Left cardiac atrium (tissue), 4 donors: ENCODE data around the gene CXXC1. TPM values are rescaled to one million over a fixed set of nuclear protein-coding genes. Genes with fewer than 3 reads are reported as not detected.
"Not testable (repeated sequence)": the region's sequence is repeated elsewhere in the genome, so short reads cannot be mapped to it uniquely, and the experiment has no call there.

Source experiments
- ATAC-seq, 2 donors: fragments of 200-7000 bp; cut with Tn5 transposase; one replicate each; pipeline ENCODE4 v1.9.1; 2020; ENCODE audit warnings: mild to moderate bottlenecking in 2 of 2, moderate library complexity in 2 of 2
- DNase-seq: peaks from one replicate; pipeline ENCODE4 v3.0.0-alpha.2; 2020
- intact Hi-C, 2 donors: fragments of 100-400 bp; cut with DNase I; formaldehyde crosslinking; loops; one replicate each; pipeline versions ENCODE4 v1.14.1 to v1.15.1; 2022 to 2023
- total RNA-seq, 2 donors: library from RNA; stranded (reverse); fragmentation: NEBNext Ultra II Directional; extraction: Animal tissue kit (Norgen Biotek cat#: 25700); gene quantifications; one replicate each; pipeline ENCODE4 v1.2.1, GENCODE V29; 2021
- donor health status: DM: no; HTN: yes; CAD: no.
- donor health status: DM: no; HTN: yes; CAD: no; lungs with severe emphysema.
- donor health status: DM: yes; HTN: yes; CAD: no.
- donor health status: Dilated cardiomyopathy.

The CXXC1 gene
- total RNA-seq, 2 donors from 2014 or later, result 33.6 to 37.1 TPM

DNA sequence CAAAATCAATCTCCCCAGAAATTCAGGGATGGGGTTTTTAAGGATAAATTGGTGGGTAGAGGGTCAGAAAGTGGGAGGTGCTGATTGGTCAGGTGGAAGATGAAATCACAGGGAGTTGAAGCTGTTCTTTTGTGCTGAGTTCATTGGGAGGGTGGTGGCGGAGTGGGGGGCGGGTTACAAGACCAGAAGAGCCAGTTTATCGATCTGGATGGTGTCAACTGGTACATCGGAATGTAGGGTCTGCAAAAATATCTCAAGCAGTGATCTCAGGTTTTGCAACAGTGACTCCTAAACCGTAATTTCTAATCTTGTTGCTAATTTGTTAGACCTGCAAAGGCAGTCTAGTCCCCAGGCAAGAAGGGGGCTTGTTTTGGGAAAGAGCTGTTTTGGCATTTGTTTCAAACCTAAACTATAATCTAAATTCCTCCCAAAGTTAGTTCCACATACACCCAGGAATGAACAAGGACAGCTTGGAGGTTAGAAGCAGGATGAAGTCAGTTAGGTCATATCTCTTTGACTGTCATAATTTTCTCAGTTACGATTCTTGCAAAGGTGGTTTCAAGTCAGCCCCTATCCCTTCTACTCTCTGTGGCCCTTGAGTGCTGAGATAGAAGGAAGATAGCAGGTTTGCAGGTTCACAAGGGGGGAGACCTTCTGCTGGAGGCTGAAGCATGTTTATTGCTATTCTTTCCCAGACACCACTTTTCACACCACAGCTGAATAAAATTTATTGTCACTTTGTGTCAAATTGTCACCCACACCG is 12.3 kb upstream of the CXXC1 start:
- DNase-seq (no peak), ATAC-seq (no peak)
- intact Hi-C loops, result loop anchor here in 1 of 2 donors (10.0 kb wide), 1 partner anchor 125 kb away; no protein-coding TSS in a partner anchor

DNA sequence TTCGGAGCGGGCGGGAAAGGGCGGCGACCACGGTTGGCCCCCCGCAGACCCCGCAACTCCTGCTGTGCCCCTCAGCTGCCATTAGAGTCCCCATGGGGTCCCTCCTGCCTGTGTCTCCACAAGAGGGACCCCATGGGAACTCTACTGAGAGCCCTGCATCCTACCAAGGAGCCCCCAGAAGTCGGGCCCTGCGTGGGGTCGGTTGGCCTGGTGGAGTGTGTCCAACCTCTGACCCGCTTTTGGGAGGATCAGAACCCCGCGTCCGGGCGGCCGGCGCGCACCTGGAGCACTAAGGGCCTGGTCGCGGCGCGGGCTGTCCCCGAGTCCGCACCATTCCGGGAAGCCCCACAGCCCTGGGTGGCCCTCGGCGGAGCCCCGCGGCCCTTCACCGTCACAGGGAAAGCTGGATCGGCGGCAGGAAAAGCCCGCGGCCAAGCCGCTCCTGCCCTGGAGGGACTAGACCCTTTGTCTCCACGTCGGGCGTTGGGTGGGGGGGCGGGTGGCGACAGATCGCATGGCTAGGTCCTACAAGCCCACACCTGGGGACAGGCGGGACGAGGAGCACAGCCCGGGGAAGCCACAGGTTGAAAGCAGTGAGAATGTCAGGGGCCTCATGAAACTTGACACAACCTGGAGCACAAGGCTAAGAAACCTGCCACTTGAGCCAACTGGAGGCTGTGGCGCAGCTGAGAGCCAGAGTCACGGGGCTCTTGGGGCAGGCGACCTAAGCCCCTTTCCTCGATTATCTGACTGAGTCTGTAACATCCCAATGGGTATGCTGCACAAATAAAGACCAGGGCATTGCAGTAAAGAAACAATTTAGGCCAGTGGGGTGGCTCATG is 11.2 kb upstream of the CXXC1 start:
- DNase-seq (no peak), ATAC-seq (peak; percentile 30 to 31)
- intact Hi-C loops, result no loop called here

DNA sequence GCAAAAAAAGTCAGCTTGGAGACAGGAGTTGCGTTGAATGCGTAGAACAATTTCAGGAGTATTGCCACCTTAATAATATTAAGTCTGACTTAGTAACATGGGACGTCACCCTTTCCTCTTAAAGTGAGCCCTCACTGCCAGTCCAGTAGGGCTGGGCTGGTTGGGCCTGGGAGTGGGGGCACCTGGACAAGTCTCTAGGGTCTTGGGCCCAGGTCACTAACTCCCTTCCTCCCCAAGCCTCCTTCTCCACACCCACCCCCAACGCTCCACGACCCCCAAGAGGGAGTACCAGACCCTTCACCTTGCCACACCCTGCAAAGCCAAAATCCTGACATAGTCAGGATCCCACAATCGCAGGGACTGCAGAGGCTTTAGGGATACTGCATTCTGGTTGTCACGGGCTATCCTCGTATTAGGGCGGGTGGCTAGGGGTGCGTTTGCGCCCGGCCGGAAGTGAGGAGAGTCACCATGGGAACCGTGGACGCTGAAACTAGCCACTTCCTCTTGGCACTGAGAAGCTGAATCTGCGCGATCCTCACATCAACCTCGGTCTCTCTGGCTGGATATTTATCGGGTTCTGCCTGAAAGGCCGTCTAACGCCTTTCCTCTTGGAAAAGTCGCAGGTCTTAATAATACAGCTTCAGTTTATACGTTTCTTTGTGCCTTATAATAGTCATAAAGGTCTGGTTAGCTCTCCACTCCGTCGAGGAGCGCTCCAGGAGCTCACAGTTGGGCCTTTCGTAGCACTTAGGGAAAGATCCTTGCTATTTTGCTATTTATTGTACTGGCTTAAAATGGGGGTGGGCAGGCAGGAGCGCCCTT is 10.3 kb upstream of the CXXC1 start:
- intact Hi-C loops, result no loop called here
- DNase-seq (peak; percentile 87), ATAC-seq (peak; percentile 97 to 98)

DNA sequence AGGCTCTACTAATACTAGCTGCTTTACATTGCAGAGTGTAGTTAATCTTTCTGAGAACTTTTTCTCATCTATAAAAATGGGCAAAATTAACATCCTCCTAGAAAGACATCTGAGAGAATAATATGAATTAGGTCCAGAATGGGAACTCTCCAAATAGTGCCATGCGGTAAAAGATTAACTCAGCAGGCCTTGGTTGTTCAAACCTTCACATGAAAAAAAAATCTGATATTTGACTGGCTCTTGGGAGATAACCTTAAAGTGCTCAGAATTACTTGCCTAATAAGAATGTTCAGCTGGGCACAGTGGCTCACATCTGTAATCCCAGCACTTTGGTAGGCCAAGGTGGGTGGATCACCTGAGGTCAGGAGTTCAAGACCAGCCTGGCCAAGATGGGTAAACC is 5.5 kb upstream of the CXXC1 start:
- intact Hi-C loops, result no loop called here
- DNase-seq (no peak), ATAC-seq (no peak)

DNA sequence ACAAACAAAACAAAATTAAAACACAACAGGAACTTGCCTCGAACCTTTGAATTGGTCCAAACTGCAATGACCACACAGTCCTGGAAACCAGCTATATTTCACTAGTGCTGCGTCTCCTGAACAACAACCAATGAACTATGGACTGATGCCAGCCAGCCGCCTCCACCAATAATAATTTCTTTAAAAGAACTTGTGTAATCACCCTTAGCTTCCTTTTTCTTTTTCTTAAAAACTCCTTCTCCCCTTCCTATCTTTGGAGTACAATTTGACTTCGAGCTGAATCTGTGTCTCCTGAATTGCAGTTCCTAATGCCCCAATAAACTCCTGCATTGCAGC is 1.6 kb upstream of the CXXC1 start:
- intact Hi-C loops, result no loop called here
- DNase-seq, result no peak
- no peak for ATAC-seq

DNA sequence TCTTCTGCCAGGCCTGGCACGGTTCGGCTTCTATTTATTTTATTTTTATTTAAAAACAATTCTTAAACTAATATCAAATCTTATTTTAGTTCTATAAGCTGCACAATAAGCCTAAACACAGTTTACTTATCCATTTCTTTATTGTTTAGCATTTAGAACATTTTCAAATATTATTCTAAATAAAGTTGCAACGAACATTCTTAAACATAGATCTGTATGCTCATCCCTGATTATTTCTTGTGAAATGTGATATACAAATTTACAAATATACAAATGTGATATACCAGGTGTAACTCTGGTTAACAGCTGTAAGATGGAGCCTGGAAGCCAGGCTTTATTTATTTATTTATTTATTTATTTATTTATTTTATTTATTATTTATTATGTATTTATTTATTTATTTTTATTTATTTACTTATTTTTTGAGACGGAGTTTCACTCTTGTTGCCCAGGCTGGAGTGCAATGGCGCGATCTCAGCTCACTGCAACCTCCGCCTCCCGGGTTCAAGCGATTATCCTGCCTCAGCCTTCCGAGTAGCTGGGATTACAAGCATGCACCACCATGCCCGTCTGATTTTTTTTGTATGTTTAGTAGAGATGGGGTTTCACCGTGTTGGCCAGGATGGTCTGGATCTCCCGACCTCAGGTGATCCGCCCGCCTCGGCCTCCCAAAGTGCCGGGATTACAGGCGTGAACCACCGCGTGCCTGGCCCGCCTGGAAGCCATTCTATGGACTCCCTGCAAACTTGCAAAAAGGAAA is 1.0 kb upstream of the CXXC1 start:
- intact Hi-C loops, ATAC-seq, DNase-seq: not testable (repeated sequence)

DNA sequence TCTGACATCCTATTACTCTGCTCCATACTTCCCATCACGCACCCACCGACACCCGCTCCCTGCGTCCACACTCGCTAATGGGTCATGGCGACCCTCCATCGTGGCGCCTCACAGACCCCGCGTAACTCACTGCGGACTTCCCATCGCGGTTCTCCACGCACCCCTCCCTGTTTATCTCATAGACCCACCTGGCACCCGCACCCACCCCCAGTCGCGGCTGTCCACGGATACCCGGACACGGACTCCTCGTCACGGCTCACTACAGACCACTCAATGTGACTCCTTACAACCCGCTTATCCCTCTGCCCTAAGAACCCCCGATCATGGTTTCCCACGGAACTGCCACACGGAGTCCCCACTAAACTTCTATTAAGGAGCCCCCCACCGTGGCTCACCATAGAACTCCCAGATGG is 458 bp downstream of the CXXC1 start:
- peak; percentile 2 to 7 for ATAC-seq
- intact Hi-C loops, result no loop called here
- peak; percentile 34 for DNase-seq

DNA sequence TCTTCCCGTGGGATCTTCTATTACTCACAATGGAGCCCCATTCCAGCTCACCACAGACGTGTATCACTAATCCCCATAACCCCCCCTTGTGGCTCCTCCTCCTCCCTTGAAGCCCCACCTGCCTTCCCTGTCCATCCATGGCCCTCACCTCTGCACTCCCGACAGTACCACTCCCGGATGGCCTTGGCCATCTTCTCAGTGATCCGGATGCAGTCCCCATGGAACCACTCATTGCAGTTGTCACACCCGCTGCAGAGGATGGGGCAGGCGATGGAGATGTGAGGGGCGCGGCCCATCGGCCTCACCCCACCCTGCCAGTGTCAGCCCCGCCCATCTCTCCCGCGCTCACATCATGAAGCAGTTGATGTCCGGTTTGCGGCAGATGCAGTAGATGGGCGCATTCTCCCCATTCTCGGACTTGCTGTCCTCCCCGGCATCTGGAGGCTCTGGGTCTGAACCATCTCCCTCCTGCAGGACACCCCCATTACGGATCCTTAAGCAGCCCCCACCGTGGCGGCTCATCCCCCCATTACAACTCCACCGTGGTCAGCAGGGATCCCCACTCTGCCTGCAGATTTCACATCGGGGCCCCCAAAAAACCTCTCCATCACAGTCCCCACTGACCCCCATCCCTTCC is 983 bp downstream of the CXXC1 start:
- DNase-seq (peak; percentile 48), ATAC-seq (no peak)
- intact Hi-C loops, result no loop called here

DNA sequence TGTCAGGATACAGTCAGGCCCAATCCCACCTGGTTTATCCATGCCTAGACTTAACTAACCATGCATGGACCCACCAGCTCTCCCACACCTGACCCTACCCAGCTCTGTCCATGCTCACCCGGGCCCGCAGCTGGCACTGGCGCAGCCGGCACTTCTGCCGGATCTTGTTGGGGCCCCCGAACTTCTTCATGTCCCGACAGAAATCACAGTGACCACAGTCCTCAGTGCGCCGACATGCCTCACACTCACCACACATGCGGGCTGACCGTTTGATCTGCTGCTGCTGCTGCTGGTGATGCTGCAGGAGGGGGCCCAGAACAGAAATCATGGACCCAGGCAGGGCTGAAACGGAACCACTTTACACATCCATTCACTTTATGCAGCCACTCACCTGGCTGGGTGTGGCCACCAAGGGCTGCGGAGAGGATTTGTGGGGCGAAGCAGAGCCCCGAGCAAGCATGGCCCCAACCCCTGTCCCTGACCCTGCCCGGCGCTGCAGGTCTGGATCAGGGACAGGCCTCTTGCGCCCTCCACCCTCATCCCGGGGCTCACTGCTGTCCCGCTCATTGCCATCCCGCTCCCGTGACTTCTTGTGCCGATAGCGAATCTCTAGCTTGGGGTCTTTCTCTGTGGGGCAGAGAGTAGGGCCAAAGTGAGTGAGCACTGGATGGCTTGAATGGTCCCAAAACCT is 1.7 kb downstream of the CXXC1 start:
- no peak for DNase-seq
- ATAC-seq, result no peak
- intact Hi-C loops, result no loop called here

DNA sequence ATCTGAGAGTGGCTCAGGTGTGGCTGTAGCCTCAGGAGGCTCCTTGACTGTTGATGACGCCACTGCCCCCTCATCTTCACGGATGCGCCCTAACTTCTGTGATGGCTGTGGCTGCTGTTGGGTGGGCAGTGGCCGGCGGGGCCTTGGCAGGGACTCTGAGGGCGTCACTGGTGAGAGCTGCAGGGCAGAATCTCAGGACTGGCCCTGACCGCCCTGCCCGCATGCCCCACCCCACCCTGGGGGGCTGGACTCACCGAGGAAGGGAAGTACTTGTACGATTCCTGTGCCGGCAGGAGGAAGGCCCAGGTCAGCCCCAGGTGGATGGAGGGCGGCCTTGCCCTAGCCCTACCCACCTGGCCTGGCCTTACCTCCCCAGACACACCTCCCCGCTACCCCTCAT is 2.4 kb downstream of the CXXC1 start:
- DNase-seq (no peak), ATAC-seq (no peak)
- intact Hi-C loops, result no loop called here

DNA sequence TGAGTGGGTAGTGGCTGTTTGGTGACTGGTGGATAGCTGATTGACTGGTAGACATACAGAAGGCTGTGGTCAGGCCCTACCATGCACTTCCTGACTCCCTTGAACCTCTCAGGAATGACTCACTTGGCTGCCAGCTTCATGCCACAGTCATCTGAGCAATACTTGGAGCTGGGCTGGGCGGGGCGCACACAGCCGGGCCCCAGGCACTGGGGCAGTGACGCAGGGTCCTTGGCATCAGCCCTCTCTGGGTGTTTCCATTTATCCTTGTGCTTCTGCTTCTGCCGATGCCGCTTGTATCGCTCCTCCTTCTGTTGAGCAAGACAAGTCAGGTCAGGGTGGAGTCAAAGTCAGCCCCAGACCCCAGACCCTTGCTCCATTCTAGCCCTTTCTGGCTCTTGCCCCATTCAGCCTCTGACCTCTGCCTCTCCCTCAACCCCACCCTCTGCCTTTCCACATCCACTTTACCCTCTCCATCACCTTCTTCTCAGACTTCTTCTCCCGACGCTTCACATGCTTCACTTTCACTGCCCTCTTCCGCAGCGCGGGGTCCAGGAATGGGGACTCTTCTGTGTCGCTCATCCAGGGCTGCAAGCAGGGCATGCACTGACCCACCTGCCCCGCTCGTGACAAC is 3.1 kb downstream of the CXXC1 start:
- intact Hi-C loops, result no loop called here
- DNase-seq, result no peak
- ATAC-seq, result no peak

DNA sequence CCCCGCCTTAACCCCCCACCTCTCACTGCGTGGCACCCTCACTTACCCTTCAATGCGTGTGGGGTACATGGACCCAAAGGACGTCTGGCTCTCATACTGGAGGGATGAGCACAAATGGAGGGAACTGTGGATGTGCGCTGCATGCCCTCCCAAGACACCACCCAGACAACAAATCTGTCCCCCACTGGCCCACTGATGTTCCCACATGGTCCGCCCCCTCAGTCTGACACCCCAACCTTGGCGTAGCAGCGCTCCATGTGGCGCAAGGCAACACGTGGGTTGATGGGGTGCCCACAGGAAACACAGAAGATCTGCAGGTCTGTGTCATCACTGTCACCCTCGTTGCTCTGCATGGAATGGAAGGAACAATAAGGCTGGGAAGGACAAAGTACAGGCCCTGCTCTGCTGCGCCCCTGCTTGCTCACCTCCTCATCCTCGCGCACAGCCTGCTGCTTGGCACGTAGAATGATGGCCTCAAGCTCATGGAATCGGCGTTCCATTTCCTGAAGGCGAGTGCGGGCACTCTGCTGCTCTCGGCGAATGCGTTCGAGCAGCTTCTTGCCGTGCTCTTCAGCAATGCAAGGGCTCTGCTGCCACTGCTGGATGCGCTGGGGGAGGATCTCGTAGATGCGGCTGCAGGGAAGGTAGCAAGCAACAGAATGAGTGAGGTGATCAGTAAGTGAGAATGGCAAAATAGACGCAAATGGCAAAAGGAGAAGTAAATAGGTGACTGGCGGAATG is 3.9 kb downstream of the CXXC1 start:
- DNase-seq (no peak), ATAC-seq (no peak)
- intact Hi-C loops, result no loop called here

DNA sequence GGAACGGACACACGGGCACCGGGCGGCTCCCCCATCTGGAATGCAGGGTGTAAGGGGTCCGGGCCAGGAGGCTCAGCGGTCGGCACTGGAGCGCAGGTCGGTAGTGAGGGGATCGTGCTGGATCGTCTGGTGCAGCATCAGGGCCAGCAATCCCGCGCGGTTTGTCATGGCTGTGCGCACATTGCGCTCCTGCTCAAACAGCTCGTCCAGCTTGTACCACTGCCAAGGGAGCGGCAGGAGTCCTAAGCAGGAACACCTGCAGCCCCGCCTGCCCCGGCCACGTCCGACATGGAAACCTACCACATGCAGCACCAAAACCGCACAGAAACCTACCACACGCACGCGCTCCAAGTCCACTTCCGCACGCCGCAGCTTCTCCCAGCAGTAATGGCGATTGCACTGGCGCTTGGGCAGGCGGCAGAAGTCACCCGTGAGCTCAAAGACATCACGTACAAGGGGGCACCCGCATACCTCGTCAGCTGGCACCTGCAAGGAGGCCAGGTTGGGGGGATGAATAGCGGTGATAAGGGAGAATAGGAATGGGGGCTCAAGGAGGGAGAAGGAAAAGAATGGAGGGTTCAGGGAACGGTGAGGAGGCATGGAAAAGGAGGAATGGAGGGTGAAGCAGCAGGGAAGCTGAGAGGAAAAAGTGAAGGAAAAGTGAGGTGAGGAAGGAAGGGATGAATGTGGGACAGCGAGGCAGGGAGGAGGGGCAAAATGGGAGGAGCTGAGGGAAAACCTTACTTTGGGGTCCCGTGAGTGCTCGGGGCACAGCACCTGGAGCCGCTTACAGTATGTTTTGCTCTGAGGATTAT is 4.8 kb downstream of the CXXC1 start:
- DNase-seq (peak; percentile 42), ATAC-seq (no peak)
- intact Hi-C loops, result no loop called here

DNA sequence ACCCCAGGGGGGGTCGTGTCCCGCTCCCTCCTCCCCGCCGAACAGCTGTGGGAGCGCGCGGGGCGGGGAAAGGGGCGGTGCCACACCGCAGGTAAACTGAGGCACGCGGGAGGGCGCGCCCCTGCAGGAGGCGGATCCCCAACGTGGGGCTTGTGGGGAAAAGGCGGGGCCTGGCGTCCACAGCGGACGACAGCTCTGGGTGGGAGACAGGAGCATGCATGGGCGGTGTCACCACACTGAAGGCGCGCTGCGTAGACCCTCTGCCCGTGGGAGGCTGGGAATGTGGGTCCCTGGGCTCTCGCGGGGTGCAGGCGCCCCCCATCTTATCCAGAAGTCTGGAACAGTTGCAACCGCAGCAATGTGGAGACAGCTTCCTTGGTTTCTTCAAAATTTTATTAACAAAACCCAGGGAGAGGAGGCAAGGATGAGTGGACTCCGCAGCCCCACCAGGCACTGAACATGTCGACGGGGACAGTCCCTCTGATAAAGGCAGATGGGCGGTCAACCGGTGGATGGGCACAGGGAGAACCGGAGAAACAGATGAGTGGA is 5.4 kb downstream of the CXXC1 start:
- peak in 1 of 2 donors; percentile 0 for ATAC-seq
- intact Hi-C loops, result no loop called here

DNA sequence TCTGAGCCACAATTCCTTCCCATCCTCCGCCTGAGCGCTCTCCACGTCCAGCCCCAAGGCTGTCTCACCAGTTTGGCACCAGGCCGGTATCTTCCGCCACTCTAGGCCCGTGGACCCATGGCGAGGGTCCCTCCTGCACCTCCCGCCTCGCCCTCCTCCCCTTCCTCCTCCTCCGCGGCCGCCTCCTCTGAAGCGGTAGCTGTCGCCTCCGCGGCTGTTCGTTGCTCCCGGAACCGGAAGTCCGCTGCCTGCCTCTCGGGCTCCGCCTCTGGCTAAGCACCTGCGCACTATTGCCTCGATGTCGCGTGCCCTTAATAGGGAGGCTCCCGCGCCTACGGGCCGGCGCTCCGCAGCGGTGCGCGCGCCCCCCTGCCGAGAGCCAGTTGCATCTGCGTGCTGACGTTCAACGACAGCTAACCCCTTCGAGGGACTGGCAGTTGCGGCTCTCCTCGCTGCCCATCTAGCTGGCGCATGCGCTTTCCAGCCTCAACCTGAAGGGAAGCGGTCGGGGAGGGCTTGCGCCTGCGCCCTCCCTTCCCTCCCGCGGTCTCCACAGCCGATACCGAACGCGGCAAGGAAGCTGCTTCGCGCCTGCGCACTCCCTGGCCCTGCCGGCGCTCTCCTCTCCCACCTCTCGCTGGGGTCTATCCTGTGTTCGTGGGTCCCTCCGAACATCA is 6.1 kb downstream of the CXXC1 start, which contains the start of gene MBD1:
Gene MBD1 (minus strand): TSS at position 229 of the 677 bp plus-strand sequence. CDS start 1,531 bp downstream, outside the sequence.
- intact Hi-C loops, result no loop called here
- ATAC-seq (peak; percentile 95 to 97), DNase-seq (peak; percentile 98)

More for the DNA sequence above, 5.4 kb downstream of the CXXC1 start:
- peak; percentile 28 for DNase-seq
